ENCODE data around the gene ACTG1. TPM values are rescaled to one million over a fixed set of nuclear protein-coding genes. Genes with fewer than 3 reads are reported as not detected.

ACTG1 gene
- total and polyA plus RNA-seq, 2 of the 4 experiments (the other 2 are of a cell fraction), result 10,907 to 15,732 TPM

GRCh38 chr17:81558115-81558468 is 45.5 kb upstream of the ACTG1 start:
- Histone ChIP-seq H3K18ac (ENCODE audit: low read depth, low read length) (no peak overlapping the region), H2AFZ (replicated peaks; ENCODE audit: low read length, poor library complexity) (no peak overlapping the region), H3K56ac (ENCODE audit: extremely low read depth, insufficient read depth, low read length) (no peak overlapping the region), H3K9me3 (ENCODE audit: control insufficient read depth, insufficient read depth, low read length) (no peaks in the 10 kb centered on the region), H4K5ac (ENCODE audit: low read depth, low read length) (no peak overlapping the region), H3K79me1 (ENCODE audit: low read depth in 1 of 2, low read length in 2 of 2) (peaks cover 8 to 75% of the 10 kb centered on the region in 2 experiments), H3K23ac (ENCODE audit: low read depth, low read length) (no peak overlapping the region), H3K14ac (replicated peaks; ENCODE audit: low read depth, low read length) (no peak overlapping the region), H2BK5ac (ENCODE audit: low read depth, low read length, poor library complexity, severe bottlenecking) (no peak overlapping the region), H3K4ac (ENCODE audit: low read depth, low read length) (no peak overlapping the region), H2AK9ac (replicated peaks; ENCODE audit: low read depth, low read length, poor library complexity) (peak overlapping the region; percentile 37), H4K91ac (ENCODE audit: insufficient read depth, low read depth, low read length) (no peak overlapping the region), H3K27ac (ENCODE audit: insufficient read depth, low read length) (no peak overlapping the region), H2BK20ac (ENCODE audit: low read depth, low read length) (no peak overlapping the region), H3K27me3 (ENCODE audit: control insufficient read depth, insufficient read depth, low read length) (no peaks in the 10 kb centered on the region), H4K20me1 (ENCODE audit: insufficient read depth, low read length) (peaks cover 30% of the 10 kb centered on the region), H3K4me3 (ENCODE audit: insufficient read depth, low read depth, low read length) (no peak overlapping the region), H2BK120ac (ENCODE audit: low read depth, low read length) (no peak overlapping the region), H2BK15ac (ENCODE audit: low read depth, low read length) (no peak overlapping the region), H3K36me3 (ENCODE audit: control insufficient read depth, insufficient read depth, low read length) (peaks cover 39% of the 10 kb centered on the region), H4K8ac (ENCODE audit: low read depth in 2 of 2, low read length in 2 of 2) (no peak overlapping the region), H2AK5ac (ENCODE audit: low read depth, low read length) (no peak overlapping the region), H3K9ac (ENCODE audit: low read depth, low read length) (no peak overlapping the region), H3K9me1 (ENCODE audit: insufficient read depth, low read length) (peaks cover 12% of the 10 kb centered on the region), H3K4me2 (ENCODE audit: low read depth, low read length) (no peak overlapping the region), H3K4me1 (ENCODE audit: control insufficient read depth, insufficient read depth, low read length) (peaks cover 17% of the 10 kb centered on the region)
- TF ChIP-seq NFE2L2 (IDR thresholded peaks at IDR 0.05; ENCODE audit: low read depth, low read length) (no peak), CHD1 (IDR thresholded peaks at IDR 0.05; ENCODE audit: low read depth, low read length) (no peak), FOS (IDR thresholded peaks at IDR 0.05; ENCODE audit: low read depth, low read length) (no peak), RAD21 (IDR thresholded peaks at IDR 0.05; ENCODE audit: low read length) (no peak), ELK1 (IDR thresholded peaks at IDR 0.05; ENCODE audit: borderline replicate concordance, low read depth, low read length) (no peak), CTCF (conservative IDR thresholded peaks at IDR 0.05; ENCODE audit: low read depth, low read length) (no peak), MXI1 (IDR thresholded peaks at IDR 0.05; ENCODE audit: borderline replicate concordance, low read depth, low read length) (no peak), SMC3 (IDR thresholded peaks at IDR 0.05; ENCODE audit: low read depth, low read length) (no peak), BHLHE40 (IDR thresholded peaks at IDR 0.05; ENCODE audit: low read depth, low read length) (no peak), RCOR1 (IDR thresholded peaks at IDR 0.05; ENCODE audit: insufficient replicate concordance, low read length) (no peak), MAFK (IDR thresholded peaks at IDR 0.05; ENCODE audit: low read depth, low read length) (no peak), CEBPB (IDR thresholded peaks at IDR 0.05; ENCODE audit: low read depth, low read length) (no peak), USF2 (IDR thresholded peaks at IDR 0.05; ENCODE audit: low read depth, low read length) (no peak), RFX5 (IDR thresholded peaks at IDR 0.05; ENCODE audit: low read depth, low read length) (no peak), POLR2A (IDR thresholded peaks at IDR 0.05; ENCODE audit: low read depth, low read length) (no peak), MAZ (IDR thresholded peaks at IDR 0.05; ENCODE audit: borderline replicate concordance, low read depth, low read length) (no peak)
- no peak for ATAC-seq (ENCODE audit: low read depth)
- WGBS, 2 experiments (ENCODE audit: extremely low coverage in 2 of 2, insufficient read length in 1 of 2), result 100% methylated on average over 1 of the region's 12 CpGs; no CpG with 5 or more reads in 1 of the 2 experiments
- CTCF ChIA-PET, result no interaction called here
- dilution Hi-C loops (cut with HindIII; ENCODE audit: low sequenced_read_pairs, unreplicated experiment), result no loop called here
- in situ Hi-C loops (cut with MboI; ENCODE audit: low sequenced_read_pairs), result no loop called here
- intact Hi-C loops (cut with micrococcal nuclease), result no loop called here
- POLR2A ChIA-PET (ENCODE audit: unreplicated experiment), result no interaction called here
- no peak for DNase-seq
- BruUV-seq (replicated peaks), result no TSS peak
